Common myeloid progenitor, CD34-positive (primary cell): Measurements from ENCODE around the gene IFIT1.

ENCODE experiments used
- CTCF ChIA-PET: fragments of 350-600 bp; sonication (Branson Sonifier 250); formaldehyde crosslinking; loops from one replicate; lab custom pipeline; 2021; ENCODE audit warnings: antibody characterized with exemption; lab: Charles Lee
- POLR2A ChIA-PET: fragments of 350-600 bp; sonication (Branson Sonifier 250); formaldehyde crosslinking; loops from one replicate; lab custom pipeline; 2021; ENCODE audit warnings: antibody characterized with exemption; lab: Charles Lee
- DNase-seq, 3 donors: peaks; one replicate each; pipeline versions ENCODE4 v3.0.0 to v3.0.0-alpha.2; 2013
- H3K27ac ChIP-seq, 2 experiments: 1 replicate in 1 of 2; 2 replicates in 1 of 2; pipeline ENCODE4 v1.7.0; 2013; ENCODE audit warnings: inconsistent platforms in 2 of 2, low read length in 2 of 2, mild to moderate bottlenecking in 2 of 2, low read depth in 1 of 2, moderate library complexity in 1 of 2; ENCODE audit not compliant: severe bottlenecking in 2 of 2, insufficient read depth in 1 of 2, poor library complexity in 1 of 2
- H3K27me3 ChIP-seq, 5 experiments: replicated peaks in 2 of 5; 1 replicate in 3 of 5; 2 replicates in 2 of 5; pipeline versions ENCODE4 v1.6.1 to v1.7.0; 2013; ENCODE audit warnings: low read length in 4 of 5, mild to moderate bottlenecking in 2 of 5, moderate library complexity in 2 of 5, inconsistent platforms in 1 of 5; ENCODE audit not compliant: insufficient read depth in 5 of 5, control insufficient read depth in 4 of 5
- H3K36me3 ChIP-seq, 4 experiments: 1 replicate in 2 of 4; 2 replicates in 2 of 4; pipeline versions ENCODE4 v1.6.1 to v1.7.0; 2013; ENCODE audit warnings: low read length in 3 of 4, control low read depth in 1 of 4, mild to moderate bottlenecking in 1 of 4; ENCODE audit not compliant: control insufficient read depth in 4 of 4, insufficient read depth in 4 of 4
- H3K4me1 ChIP-seq, 4 experiments: 1 replicate in 3 of 4; 2 replicates in 1 of 4; pipeline versions ENCODE4 v1.6.1 to v1.7.1; 2013; ENCODE audit warnings: low read length in 3 of 4, mild to moderate bottlenecking in 3 of 4, control low read depth in 1 of 4, inconsistent platforms in 1 of 4, moderate library complexity in 1 of 4; ENCODE audit not compliant: control insufficient read depth in 4 of 4, insufficient read depth in 4 of 4; ENCODE audit errors: control extremely low read depth in 1 of 4
- H3K4me3 ChIP-seq, 7 experiments: 1 replicate in 4 of 7; 2 replicates in 3 of 7; pipeline versions ENCODE4 v1.5.1 to v1.7.0; 2013; ENCODE audit warnings: mild to moderate bottlenecking in 7 of 7, low read length in 6 of 7, moderate library complexity in 6 of 7, inconsistent platforms in 2 of 7, low read depth in 2 of 7, control low read depth in 1 of 7; ENCODE audit not compliant: insufficient read depth in 4 of 7, control insufficient read depth in 1 of 7; ENCODE audit errors: extremely low read depth in 1 of 7
- H3K9me3 ChIP-seq, 5 experiments: 1 replicate in 4 of 5; 2 replicates in 1 of 5; pipeline versions ENCODE4 v1.6.1 to v1.7.1; 2013; ENCODE audit warnings: low read length in 4 of 5, mild to moderate bottlenecking in 2 of 5, inconsistent platforms in 1 of 5, low read depth in 1 of 5, moderate library complexity in 1 of 5; ENCODE audit not compliant: control insufficient read depth in 4 of 5, insufficient read depth in 2 of 5; ENCODE audit errors: control extremely low read depth in 1 of 5
- WGBS: methylation state at CpG from one replicate; pipeline ENCODE4 v1.1.5; 2013; ENCODE audit not compliant: insufficient coverage; 5-methylcytosine and 5-hydroxymethylcytosine counted together

The IFIT1 gene

DNA sequence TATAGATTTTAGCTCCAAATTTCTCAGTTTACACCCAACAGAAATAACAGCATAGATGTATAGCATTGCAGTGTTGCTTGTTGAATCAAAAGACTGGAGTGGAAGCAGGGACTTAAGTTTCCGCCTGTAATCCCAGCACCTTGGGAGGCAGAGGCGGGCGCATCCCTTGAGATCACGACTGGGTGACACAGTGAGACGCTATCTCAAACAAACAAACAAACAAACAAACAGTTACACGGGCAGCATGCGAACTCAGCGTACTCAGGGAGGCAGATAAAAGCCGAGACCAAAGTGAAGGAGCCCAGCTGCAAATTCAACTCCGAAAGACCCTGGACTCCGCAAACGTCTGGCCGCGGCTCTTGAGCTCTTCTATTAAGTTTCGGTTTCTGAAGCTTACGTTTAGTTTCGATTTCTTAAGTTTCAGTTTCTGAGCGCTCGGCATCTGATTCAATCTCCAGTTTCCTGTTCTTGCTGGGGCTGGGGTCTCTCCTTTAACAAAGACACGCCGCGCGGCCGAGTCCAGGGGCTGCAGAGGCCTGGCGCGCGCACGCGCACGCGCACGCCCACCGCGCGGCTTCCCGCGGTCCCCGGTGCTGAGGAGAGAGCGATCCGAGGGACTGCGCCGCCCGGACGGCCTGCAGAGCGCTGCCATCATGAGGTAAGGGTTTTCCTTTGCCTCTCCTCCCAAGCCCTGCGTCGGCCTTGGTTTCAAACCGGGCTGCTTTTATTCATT lies 21.9 kb downstream of the IFIT1 start, which contains the start of gene IFIT5:
Gene IFIT5, plus strand, starts transcription at position 423 of the 733 bp plus-strand sequence. Its CDS starts 231 bp downstream, at position 654.
- H3K36me3 ChIP-seq = peaks cover 0 to 14% (median 3%) of the 10 kb centered on the region in 4 experiments
- peak within 1 kb of the TSS; percentile 69 to 90 for H3K27ac ChIP-seq
- ChIA-PET POLR2A (no interaction called here), CTCF (interaction anchor here (0.9 to 1.3 kb wide), 4 partner anchors 12 to 45 kb away, joined by 3 to 5 read pairs (median 4); no protein-coding TSS in a partner anchor)
- no peaks in the 10 kb centered on the region for H3K9me3 ChIP-seq
- H3K4me3 ChIP-seq = peak within 1 kb of the TSS; percentile 80 to 99 (median 85)
- DNase-seq = peak; percentile 81 to 94 (median 93)
- H3K4me1 ChIP-seq = peaks cover 9 to 29% (median 13%) of the 10 kb centered on the region in 4 experiments
- no peaks in the 10 kb centered on the region for H3K27me3 ChIP-seq
- 0% methylated on average over 35 of the region's 48 CpGs for WGBS

DNA sequence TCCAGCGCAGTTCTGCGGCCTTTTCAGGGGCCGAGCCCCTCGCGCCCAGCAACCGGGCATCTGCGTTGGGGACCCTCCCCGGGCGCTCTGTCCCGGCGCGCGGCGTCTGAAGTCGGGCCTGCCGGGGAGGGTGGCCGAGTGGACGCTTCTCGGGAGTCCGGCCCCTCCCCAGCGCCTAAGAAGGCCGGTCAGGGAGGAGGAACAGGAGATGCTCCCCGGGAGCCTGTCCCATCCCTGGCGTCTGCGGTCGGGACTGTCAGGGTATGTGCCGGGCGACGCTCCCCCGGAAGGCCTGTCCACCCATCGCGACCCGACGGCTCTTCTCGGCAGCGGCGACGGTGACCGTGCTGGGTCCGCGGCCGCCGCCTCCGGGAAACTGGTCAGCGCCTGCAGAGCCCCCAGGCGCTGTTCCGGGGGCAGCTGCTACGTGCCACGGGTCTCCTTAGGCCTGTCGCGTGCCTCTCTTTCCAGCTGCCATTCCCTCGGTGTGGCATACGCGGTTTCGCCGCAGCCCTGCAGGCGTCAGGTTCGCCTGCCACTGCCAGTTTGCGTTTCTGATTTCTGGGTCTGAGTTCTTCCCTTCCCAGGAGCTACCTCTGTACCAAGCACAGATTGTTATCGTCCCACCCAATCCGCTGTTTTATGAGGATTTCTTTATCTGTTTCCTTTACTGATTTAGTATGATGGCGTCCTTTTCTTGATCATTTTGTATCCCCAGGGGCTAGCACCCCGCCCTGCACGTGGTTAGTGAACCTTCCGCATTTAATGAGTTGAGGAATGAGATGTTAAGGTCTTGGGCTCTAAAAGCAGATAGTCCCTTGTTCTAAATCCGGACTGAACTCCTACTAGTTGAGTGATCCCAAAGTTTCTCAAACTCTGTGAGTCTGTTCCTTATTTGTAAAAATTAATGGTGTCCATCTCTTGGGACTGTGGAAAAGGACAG lies 22.7 kb downstream of the IFIT1 start:
- 1% methylated on average over 63 of the region's 66 CpGs for WGBS
- H3K27ac ChIP-seq = peak overlapping the region; percentile 69 to 90
- peaks cover 0 to 14% (median 3%) of the 10 kb centered on the region in 4 experiments for H3K36me3 ChIP-seq
- peak; percentile 60 to 82 (median 75) for DNase-seq
- H3K4me3 ChIP-seq = peak overlapping the region; percentile 80 to 99 (median 85)
- CTCF ChIA-PET = interaction anchor here (0.9 to 1.3 kb wide), 4 partner anchors 13 to 46 kb away, joined by 3 to 5 read pairs (median 4); no protein-coding TSS in a partner anchor
- POLR2A ChIA-PET = interaction anchor here (0.5 kb wide), 1 partner anchor 317 kb away, joined by 4 read pairs; no protein-coding TSS in a partner anchor
- H3K27me3 ChIP-seq = no peaks in the 10 kb centered on the region
- H3K9me3 ChIP-seq = no peaks in the 10 kb centered on the region
- H3K4me1 ChIP-seq = peaks cover 9 to 33% (median 13%) of the 10 kb centered on the region in 4 experiments

DNA sequence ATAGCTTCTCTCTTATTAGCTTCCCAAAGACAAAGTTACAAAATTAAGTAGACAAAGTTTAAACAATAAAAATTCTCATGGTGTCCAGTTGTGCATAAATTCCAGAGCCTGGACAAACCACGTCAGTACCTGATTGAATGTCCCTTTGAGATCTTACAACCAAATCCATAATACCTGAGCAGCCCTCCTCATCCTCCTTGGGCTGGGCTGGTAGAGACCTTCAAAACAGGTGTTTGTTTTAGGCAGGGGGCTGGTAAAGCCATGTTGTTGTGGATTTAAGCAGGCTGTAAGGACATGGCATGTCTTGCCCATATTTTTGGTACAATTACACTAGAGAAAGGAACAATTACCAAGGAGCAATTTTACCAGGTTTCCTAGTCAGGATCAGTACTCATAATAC lies 24.0 kb downstream of the IFIT1 start:
- no peak for DNase-seq
- H3K27ac ChIP-seq = no peak overlapping the region
- peaks cover 0 to 23% (median 5%) of the 10 kb centered on the region in 4 experiments for H3K36me3 ChIP-seq
- no CpG with 5 or more reads among the region's 1 CpG for WGBS
- H3K27me3 ChIP-seq = no peaks in the 10 kb centered on the region
- CTCF ChIA-PET = no interaction called here
- POLR2A ChIA-PET = no interaction called here
- H3K4me1 ChIP-seq = peaks cover 9 to 33% (median 13%) of the 10 kb centered on the region in 4 experiments
- no peak overlapping the region for H3K4me3 ChIP-seq
- no peaks in the 10 kb centered on the region for H3K9me3 ChIP-seq

DNA sequence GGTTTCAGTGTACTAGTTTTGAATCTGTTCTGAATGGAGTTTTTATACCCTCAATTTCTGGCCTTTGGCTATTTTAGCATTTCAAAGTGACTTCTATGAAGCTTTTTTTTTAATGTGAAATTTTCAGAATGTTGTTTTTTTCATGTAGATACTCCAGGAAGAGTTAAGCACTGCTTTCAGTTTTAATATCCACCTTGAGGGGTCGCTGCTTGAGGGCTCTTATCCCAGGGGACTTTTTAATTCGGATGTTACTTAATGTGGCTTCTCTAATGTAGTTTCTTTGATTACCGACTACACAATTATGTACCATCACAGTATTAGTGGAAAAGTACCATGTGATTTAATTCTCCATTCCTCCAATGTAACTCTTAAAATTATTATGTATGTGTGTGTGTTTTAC lies 27.1 kb downstream of the IFIT1 start:
- no peak overlapping the region for H3K27ac ChIP-seq
- peaks cover 0 to 27% (median 5%) of the 10 kb centered on the region in 4 experiments for H3K36me3 ChIP-seq
- H3K4me1 ChIP-seq = peaks cover 0 to 23% (median 7%) of the 10 kb centered on the region in 4 experiments
- H3K27me3 ChIP-seq = no peaks in the 10 kb centered on the region
- ChIA-PET CTCF (interaction anchor here (1.2 to 1.7 kb wide), 3 partner anchors 10 to 27 kb away, joined by 3 to 4 read pairs (median 3); partner anchors contain the start of gene IFIT1), POLR2A (no interaction called here)
- 20% methylated on average over 1 of the region's 3 CpGs for WGBS
- H3K9me3 ChIP-seq = no peaks in the 10 kb centered on the region
- peak overlapping the region in 1 of 7 experiments; percentile 26 for H3K4me3 ChIP-seq
- peak; percentile 47 to 77 (median 70) for DNase-seq

DNA sequence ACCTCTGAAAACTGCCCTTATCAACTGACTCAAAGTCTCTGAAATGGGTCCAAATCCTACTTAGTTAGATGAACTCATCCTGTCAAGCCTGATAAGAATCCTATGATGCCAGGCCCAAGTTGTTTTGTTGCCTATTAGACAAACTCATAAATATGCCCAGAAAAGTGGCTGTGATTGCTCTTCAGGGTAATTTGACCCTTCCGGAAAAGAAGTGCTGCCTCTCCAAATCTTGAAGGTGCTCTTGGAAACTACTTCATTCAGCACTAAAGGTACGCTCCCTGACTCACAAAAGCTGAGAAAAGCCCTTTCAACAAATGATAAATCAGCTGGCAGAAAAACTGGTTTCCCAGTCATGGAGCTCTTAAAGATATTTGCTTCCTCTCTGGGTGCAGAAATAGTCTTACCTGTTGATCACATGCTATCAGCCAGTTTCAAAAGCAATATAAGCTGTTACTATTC lies 28.6 kb downstream of the IFIT1 start:
- H3K9me3 ChIP-seq = no peaks in the 10 kb centered on the region
- H3K27ac ChIP-seq = no peak overlapping the region
- DNase-seq = no peak
- H3K4me1 ChIP-seq = peaks cover 0 to 14% (median 0%) of the 10 kb centered on the region in 4 experiments
- POLR2A ChIA-PET = no interaction called here
- 100% methylated on average over 2 of the region's 2 CpGs for WGBS
- peaks cover 0 to 27% (median 5%) of the 10 kb centered on the region in 4 experiments for H3K36me3 ChIP-seq
- no peaks in the 10 kb centered on the region for H3K27me3 ChIP-seq
- H3K4me3 ChIP-seq = no peak overlapping the region
- CTCF ChIA-PET = interaction anchor here (0.9 kb wide), 1 partner anchor 126 kb away, joined by 4 read pairs; no protein-coding TSS in a partner anchor

DNA sequence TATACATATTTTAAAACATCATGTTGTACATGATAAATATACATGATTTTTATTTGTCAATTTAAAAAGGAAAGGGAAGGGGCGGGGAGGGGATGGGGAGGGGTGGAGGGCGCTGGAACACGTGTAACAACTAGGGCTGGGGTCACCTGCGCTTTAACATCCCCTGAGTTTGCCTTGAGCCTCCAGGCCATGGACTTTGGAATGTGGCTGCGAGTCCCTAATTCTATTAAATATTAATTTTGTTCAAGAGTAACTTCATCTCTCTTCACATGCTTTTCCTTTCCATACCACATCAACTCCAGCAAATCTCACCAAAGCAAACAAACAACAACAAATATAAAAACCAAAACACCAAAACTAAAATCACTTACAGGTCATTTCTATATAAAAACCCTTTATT lies 32.6 kb downstream of the IFIT1 start:
- Histone ChIP-seq H3K4me1 (no peaks in the 10 kb centered on the region), H3K27me3 (no peaks in the 10 kb centered on the region), H3K9me3 (no peaks in the 10 kb centered on the region), H3K36me3 (peaks cover 0 to 12% (median 2%) of the 10 kb centered on the region in 4 experiments), H3K27ac (no peak overlapping the region), H3K4me3 (no peak overlapping the region)
- ChIA-PET POLR2A (no interaction called here), CTCF (no interaction called here)
- WGBS = no CpG with 5 or more reads among the region's 5 CpGs
- no peak for DNase-seq
